22Rv1 (cell line): Measurements from ENCODE around the gene TMEM121.
"Not testable (repeated sequence)": the region's sequence is repeated elsewhere in the genome, so short reads cannot be mapped to it uniquely, and the experiment has no call there.

Experiments used
- CTCF ChIP-seq: fragments of 450-650 bp; IDR thresholded peaks from 2 replicates; pipeline ENCODE4 v1.5.1; 2017; ENCODE audit warnings: mild to moderate bottlenecking
- ZFX ChIP-seq: fragments of 450-650 bp; IDR thresholded peaks from 2 replicates; pipeline ENCODE4 v1.6.1; 2017; ENCODE audit warnings: antibody characterized with exemption, borderline replicate concordance

GRCh38 chr14:105573841-105574240, 47.5 kb downstream of the TMEM121 start:
- not testable (repeated sequence) for TF ChIP-seq CTCF, ZFX
